RKO (cell line): ENCODE results near the gene ZNF2.

Source experiments
- DNase-seq: peaks from one replicate; pipeline ENCODE4 v3.0.0-alpha.2; 2016; ENCODE audit warnings: low spot score

Gene ZNF2

DNA sequence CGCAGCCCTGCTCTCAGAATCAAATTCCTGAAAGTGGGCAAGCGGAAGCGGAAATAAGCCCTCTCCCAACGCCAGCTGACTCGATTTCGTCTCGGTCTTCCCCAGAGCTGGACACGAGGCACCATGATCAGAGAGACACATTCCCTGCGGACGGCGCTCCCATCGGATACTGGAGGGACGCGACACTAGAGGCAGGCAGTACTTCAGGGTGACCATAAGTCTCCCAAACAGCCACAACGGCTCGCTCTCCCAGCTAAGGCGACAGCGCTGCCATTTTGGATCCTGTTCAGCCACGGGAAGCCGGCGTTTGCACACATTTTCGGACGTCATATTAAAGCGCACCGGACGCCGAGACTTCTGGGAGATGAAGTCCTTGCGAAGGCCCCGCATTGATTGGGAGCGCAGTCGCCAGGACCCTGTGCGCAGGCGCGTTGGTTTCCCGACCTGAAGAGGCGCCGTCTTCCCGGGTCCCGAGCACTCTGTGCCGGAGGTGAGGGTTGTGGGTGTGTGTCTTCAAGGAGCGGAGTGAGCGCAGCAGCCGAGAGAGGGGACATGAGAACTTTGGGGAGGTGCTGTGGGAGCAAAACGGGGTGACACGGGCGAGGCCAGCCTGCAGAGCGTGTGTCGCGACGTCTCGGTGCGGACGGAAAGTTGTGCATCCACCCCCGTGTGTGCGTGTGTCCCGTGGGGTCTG lies at the start of gene ZNF2:
Gene ZNF2 (plus strand): TSS at position 439 of the 694 bp plus-strand sequence. CDS start 10,418 bp downstream, outside the sequence.
- DNase-seq, result peak; percentile 99

DNA sequence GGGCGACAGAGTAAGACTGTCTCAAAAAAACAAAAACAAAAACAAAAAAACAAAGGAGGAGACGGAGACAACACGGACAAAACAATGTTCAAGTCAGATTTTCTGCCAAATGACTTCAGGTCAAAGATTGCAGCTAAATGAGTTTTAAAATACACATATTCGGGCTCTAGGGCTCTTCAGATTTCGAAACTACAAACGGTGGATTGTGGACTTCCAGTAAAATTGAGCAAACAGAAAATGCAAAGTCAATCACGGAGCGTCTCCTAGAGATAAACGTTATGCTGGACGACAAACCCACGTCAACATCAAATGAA lies 44.6 kb upstream of the ZNF2 start:
- no peak for DNase-seq

DNA sequence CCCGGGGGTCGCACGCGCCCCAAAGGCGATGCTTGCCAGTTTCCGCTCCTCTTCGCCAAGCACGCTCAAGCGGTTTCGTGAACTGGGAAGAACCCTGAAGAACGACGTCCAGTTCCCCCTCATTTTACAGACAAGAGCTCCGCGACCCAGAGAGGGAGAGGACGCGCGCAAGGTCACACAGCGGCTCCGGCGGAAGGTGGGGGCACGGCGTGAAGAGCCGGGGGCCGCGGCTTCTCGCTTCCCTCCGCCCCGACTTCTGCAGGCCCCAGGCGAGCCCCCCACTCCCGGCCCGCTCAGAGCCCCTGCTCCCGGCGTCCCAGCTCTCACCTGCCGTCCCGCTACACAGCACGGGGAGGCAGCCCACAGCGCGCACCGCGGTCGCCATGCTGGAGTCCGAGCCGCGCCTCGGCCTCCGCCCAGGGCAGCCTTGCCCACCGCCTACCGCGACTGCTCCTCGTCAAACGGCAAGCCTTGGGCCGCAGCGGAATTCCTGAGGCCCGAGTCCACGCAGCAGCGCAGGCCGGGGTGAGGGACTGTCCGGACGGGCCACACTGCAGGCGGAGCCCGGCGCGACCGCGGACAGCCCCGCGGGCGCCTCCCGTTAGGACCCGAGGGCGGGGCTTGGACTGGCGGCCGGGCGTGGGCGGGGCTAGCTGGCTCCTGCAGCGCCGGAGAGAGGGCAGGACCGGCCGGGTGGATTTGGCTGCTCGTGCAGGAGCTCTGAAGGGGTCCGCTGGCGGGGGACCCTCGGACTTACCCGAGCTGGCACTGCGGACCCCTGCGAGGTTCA lies 44.0 kb upstream of the ZNF2 start, which contains the start of gene MRPS5:
Gene MRPS5 (minus strand): TSS at position 402 of the 790 bp plus-strand sequence. CDS start 17 bp downstream, at position 385.
- DNase-seq, result peak; percentile 79

DNA sequence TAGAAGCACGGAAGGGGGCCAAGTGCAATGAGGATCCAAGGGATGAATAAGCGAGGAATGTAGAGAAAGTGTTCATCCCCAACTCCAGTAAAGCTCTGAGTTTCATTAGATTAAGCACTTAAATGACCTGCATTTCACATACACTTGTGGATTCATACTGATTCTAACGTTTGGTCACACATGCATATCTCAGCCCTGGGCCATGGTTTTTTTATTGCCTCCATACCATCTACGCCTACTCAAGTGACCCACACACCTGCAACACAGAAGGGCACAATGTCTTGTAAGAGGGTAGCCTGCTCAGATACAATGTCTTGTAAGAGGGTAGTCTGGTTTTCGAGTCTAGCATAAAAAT lies 43.4 kb upstream of the ZNF2 start:
- DNase-seq, result no peak

DNA sequence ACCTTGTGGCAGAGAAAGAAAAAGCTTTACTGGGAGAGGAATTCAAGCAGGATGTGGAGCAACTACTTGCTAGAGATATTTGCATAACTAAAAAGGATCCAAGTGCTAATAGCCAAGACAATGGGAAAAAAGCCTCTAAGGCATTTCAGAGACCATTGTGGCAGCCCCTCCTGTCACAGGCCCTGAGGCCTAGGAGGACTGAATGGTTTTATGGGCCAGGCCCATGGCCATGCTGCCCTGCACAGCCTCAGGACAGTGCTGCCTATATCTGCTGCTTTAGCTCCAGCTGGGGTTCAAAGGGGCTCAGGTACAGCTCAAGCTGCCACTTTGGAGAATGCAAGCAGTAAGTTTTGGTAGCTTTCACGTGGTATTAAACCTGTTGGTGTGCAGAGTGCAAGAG lies 26.9 kb upstream of the ZNF2 start:
- no peak for DNase-seq

DNA sequence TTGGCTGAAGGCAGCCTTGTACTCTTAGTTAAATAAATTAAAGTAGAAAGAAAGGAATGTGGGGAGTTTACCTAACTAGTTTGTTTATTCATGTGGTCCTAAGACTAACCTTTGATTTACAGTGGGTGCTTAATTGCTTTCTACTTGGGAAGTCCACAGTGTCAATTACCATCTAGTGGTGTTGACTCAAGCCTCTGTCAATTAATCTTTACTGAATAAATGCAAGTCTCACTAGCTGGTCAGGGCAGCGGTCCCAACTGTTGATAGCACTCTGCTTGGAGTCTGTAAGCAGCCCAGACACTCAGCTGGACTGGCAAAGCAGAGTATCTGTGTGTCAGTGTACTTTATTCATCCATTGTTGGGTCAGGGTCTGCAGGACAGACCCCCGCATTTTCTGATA lies 21.8 kb upstream of the ZNF2 start:
- DNase-seq, result no peak

DNA sequence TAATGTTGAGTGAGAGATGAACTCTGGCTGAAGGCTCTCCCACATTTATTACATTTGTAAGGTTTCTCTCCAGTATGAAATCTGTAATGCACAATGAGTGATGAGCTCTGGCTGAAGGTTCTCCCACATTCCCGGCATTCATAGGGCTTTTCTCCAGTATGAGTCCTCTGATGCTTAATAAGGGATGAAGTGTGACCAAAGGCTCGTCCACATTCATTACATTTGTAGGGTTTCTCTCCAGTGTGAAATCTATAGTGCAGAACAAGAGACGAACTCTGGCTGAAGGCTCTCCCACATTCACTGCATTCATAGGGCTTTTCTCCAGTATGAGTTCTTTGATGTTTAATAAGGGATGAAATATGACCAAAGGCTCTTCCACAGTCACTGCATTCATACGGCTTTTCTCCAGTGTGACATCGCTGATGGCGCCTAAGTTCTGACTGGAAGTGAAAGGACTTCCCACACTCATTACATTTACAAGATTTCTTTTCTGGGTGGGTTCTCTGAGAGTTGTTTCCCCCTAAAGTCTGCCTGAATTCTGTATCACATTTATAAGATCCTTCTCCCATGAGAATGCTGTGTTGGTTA lies 16.1 kb upstream of the ZNF2 start:
- DNase-seq, result no peak

DNA sequence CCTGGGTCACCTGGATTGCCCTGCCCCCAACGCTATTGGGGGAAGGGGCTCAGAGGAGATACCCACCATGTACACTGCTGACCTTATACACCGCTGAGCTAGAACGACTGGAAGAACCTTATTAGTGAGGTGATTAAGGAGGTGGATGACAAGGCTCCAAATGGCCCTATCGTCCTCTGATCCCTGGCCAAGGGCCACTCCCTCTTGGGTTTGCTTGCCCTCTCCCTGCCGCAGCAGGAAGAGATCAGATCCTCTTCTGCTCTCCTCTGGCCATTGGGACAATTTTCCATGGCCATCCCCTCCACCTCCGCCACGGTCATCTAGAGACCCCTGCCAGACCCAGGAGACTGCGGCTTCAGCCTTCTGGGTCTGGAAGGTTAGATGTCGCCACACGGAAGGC lies 7.2 kb upstream of the ZNF2 start:
- peak; percentile 71 for DNase-seq

DNA sequence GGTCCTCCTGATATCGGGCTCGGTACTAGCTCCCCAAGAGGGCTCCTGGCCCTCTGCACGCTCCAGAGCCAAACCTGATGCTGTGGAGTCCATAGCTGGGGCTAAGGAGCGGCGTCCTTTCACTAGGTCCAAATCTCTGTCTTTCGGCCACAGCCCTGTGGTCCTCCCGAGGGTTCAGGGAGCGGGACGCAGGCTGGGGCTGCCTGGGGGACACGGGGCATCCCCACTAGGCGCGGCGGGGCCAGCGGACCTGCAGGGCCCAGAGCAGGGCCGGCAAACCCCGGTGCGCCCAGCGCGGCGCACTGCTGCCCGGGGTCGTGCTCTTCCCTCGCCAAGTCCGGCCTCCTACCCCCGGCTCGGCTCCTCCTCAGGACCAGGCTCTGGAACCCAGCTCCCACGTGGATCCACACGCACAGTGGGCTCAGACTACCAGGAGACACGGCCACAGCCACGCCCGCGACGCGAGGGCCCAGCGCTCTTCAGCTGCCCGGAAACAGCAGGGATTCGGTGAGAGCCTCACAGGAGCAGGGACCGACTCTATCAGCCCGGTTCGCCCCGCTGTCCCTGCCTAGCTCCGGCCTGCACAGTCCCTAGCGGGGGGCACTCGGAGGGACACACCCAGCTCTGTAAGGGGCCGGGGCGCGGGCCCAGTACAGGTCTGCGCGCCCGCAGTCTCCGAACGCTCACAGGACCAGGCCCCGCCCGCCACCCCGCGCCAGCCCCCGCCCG lies 6.6 kb upstream of the ZNF2 start:
- DNase-seq, result peak; percentile 54

DNA sequence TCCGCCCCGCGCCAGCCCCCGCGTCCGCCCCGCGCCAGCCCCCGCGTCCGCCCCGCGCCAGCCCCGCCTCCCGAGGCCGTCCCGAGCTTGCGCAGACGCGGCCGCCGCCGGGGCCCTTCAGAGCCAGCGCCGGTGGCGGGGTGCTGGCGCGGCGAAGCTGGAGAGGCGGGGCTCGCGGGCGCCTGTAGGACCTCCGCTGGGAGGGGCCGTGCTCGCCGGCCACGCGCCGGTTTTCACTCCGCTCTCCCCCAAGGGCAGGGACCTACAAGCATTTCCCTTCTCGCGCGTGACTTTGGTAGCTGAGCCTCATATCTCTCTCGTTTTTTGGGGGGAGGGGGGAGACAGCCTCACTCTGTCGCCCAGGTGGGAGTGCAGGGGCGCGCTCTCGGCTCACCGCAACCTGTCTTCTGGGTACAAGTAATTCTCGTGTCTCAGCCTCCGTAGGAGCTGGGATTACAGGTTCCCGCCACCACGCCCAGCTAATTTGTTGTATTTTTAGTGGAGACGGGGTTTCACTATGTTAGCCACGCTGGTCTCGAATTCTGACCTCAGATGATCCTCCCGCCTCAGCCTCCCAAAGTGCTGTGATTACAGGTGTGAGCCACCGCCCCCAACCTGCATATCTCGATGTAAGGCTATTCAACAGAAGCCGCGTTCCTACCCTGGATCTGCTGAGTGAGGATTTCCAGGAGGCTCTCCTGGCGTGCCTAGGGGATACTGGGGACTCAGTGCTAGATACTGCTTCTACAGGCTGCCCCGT lies 5.7 kb upstream of the ZNF2 start, which contains the start of gene ZNF514:
Gene ZNF514 (minus strand): TSS at position 159 of the 760 bp plus-strand sequence. CDS start 6,595 bp downstream, outside the sequence.
- peak; percentile 75 for DNase-seq

DNA sequence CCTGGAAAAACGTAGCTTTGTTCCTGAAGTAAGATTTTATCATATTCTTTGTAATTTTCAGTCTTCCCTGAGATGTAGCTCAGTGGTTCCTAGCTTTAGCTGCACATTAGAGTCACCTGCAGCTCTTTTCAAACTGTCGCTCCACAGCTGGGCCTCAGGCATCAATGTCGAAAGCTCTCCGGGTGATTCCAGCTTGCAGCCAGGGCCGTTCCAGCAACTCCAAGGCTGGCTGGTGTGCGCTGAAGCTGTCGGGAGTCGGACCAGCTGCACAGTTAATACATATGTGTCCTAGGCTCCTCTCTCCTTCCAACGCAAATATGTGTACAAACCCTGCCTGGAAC lies 609 bp upstream of the ZNF2 start:
- DNase-seq, result no peak

DNA sequence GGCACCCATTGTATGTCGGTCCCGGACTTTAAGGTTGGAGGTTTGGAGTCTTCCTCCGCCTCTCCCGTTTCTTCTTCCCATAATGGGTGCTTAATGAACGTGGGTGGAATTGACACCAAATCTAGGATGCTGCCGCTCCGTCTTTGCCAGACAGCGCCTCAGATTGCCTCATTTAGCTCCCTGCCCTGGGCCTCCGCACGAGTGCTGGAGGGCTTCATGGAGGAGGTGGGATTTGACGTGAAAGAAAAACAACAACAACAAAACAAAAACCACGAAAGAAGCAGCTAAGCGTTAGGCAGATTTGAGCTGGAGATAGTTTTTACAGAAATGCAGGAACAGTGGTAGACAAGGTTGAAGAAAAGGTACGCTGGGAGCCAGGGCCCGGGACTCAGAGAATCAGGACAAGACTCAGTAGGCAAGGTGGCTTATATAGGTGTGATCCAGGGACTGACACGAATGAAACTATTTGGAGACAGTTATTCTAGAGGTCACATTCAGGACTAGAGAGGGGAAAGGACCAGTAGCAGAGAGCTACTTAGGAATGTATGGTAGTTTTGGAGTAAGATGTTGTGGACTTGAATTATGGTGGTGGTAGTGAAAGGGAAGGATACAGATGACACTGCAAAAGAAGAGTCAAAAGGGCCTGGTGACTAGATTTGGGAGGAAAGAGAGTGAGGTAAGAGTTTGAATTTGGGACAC lies 605 bp downstream of the ZNF2 start:
- DNase-seq, result no peak

DNA sequence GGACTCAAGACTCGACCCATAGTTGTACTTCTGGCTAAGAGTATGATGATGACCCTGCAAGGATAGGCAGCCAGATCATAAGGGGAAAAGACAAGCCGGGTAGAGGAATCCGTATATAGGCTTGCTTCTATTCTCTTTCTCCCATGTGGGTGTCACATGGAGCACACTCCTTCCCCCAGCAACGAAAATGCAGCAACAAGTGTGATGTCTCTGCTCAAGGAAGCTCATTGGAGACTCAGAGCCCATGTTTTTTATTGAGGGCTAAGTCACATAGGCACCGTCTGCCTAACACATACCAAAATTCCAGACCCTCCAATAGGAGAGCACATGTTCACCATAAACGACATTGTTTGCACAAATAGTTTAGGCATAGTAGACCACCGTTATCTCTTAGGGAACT lies 6.3 kb downstream of the ZNF2 start:
- no peak for DNase-seq

DNA sequence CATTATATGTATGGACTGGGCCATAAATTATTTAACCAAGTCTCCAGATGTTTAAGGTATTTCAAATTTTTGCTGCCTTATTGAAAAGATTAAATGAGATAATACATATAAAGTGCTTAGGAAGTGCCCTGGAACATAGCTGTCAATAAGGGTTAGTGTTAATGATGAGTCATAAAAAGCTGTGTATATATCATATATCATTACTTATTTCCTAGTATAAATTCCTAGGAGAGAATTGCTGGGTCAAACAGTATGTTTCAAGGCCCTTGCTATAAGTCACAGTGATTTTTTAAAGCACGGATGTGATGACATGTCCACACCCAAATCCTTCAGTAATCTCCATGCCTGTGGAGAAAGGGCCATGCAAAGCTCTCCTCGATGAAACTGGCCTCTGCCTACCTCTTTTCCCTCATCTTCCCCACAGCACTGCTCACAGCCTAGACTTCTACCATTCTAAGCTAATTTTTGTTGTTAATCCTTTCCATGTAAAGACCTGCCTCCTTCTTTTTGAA lies 8.5 kb downstream of the ZNF2 start:
- no peak for DNase-seq

DNA sequence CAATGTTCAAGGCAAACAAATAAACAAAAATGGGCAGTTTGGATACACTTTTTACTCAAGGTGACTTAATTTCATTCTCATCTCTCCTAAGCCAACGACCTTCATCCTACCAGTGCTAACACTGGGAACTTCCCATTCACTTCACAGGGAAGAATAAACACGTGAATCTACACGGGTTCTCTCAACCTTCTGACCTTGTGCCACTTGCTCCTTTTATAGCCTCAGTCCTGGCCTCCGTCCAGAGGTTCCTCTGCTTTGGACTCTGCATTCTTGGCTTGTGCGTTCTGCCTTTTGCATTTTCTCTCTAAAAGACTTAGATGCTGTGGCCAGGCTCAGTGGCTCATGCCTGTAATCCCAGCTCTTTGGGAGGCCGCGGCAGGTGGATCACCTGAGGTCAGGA lies 13.8 kb downstream of the ZNF2 start:
- no peak for DNase-seq

DNA sequence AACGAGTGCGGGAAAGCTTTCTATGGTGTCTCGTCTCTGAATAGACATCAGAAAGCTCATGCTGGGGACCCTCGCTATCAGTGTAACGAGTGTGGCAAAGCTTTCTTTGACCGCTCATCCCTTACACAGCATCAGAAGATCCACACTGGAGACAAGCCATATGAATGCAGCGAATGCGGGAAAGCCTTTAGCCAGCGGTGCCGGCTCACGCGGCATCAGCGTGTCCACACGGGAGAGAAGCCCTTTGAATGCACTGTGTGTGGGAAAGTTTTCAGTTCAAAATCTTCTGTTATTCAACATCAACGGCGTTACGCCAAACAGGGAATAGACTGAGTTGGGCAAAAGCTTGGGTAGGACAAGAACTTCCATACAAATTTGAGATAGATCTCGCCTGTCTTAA lies 16.2 kb downstream of the ZNF2 start:
- DNase-seq, result no peak

DNA sequence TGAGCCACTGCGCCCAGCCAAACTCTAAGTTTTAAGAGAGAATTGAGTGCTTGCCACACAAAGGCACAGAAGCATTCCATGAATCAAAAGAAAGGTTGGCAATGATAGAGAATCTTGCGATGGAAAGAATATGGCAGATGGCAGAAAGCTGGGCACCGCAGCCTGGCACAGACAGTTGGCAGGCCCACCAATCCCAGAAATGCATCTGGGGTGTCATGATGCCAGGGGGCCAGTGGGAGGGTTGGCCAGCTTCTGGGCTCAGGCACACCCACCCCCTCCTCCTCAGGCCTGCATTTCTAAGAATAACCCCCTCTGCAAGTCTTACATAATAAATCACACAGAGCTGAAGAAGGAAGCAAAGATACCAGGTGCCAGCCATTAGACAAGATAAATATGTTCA lies 19.6 kb downstream of the ZNF2 start:
- no peak for DNase-seq

DNA sequence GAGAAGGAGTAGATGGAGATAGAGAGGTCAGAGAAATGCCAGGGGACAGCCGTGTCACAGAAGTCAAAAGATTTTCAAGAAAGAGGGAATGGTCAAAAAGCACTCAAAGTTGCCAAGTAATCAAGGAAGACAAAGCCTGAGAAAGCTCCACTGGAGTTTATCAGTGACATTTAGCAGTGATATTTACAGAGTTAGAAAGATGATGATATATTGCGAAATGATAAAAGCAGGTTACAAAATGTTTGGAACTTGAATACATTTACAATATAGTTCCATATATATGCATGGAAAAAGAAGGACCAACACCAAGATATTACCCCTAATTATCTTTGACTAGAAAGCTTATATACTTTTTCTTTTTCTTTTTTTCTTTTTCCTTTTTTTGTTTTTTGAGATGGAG lies 20.4 kb downstream of the ZNF2 start:
- DNase-seq, result no peak

DNA sequence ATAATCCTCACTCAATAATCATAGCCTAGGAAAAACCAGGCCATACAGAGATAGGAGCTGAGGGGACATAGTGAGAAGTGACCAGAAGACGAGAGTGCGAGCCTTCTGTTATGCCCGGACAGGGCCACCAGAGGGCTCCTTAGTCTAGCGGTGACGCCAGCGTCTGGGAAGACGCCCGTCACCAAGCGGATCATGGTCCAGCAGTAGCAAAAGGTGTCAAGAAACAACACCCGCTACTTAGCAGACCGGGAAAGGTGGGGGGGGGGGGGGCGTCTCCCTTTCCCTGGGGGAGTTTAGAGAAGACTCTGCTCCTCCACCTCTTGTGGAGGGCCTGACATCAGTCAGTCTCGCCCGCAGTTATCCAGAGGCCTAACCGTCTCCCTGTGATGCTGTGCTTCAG lies 27.3 kb downstream of the ZNF2 start:
- DNase-seq, result peak; percentile 57

DNA sequence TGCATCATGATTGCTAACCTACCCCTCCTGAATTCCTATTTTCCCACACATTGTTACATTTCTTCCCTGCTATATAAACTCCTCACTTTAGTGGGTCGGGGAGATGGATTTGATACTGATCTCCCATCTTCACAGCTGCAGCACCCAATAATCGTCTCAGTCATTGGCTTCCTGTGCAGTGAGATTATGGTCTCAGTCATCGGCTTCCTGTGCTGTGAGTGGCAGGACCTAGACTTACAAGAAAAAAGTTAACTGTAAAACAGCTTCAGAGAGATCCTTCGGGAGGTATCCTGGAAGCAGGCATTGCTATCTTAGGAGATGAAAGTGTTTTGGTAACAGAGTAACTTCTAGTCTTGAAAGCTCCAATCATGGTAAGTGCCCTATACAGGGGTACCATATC lies 38.3 kb downstream of the ZNF2 start:
- no peak for DNase-seq

DNA sequence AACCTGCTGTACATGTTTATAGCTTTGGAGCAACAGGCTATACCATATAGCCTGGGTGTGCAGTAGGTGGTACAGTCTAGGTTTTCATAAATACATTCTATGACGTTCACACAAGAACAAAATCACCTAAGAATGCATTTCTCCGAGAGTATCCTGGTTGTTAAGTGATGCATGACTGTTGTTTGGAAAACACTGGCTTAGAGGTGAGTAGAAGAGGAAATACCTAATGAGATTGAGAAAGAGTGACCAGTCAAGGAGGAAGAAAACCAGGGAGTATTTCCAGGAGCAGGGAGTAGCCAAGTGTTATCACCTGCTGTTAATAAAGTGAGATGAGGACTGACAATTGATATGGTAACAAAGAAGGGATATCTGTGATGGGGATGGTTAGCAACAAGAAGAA lies 38.8 kb downstream of the ZNF2 start:
- DNase-seq, result no peak
